HG03066 (cell line): ENCODE results near the gene CLRN3.

ENCODE experiments used
- ATAC-seq: cut with Tn5 transposase; IDR thresholded peaks from one replicate; pipeline ENCODE4 v1.9.1; 2021; ENCODE audit warnings: low read depth; ENCODE audit not compliant: unreplicated experiment

CLRN3 gene

GRCh38 chr10:127892743-127893142 lies at the start of gene CLRN3:
TSS of gene CLRN3 (minus strand) at chr10:127892941. CDS start at chr10:127892784, 157 bp downstream.
- ATAC-seq, result no peak

- no peak for ATAC-seq
These were observed 48.3 kb upstream of the CLRN3 start for GRCh38 chr10:127940866-127941640.

- no peak for ATAC-seq
These were observed 47.1 kb upstream of the CLRN3 start for GRCh38 chr10:127939786-127940330.

- no peak for ATAC-seq
These were observed 45.2 kb upstream of the CLRN3 start for GRCh38 chr10:127937915-127938463.

GRCh38 chr10:127937069-127937468 lies 44.3 kb upstream of the CLRN3 start:
- ATAC-seq, result no peak

GRCh38 chr10:127935071-127935561 lies 42.4 kb upstream of the CLRN3 start:
- ATAC-seq, result no peak

GRCh38 chr10:127934383-127934782 lies 41.6 kb upstream of the CLRN3 start:
- ATAC-seq, result no peak

GRCh38 chr10:127933271-127933670 lies 40.5 kb upstream of the CLRN3 start:
- no peak for ATAC-seq

- ATAC-seq, result no peak
These were observed 40.0 kb upstream of the CLRN3 start for GRCh38 chr10:127932521-127933270.

- no peak for ATAC-seq
These were observed 35.5 kb upstream of the CLRN3 start for GRCh38 chr10:127928021-127928806.

- ATAC-seq, result no peak
These were observed 33.7 kb upstream of the CLRN3 start for GRCh38 chr10:127926455-127926854.

- ATAC-seq, result no peak
These were observed 32.9 kb upstream of the CLRN3 start for GRCh38 chr10:127925471-127926207.

- no peak for ATAC-seq
These were observed 30.9 kb upstream of the CLRN3 start for GRCh38 chr10:127923646-127924045.

- ATAC-seq, result no peak
These were observed 30.1 kb upstream of the CLRN3 start for GRCh38 chr10:127922675-127923366.

GRCh38 chr10:127922206-127922605 lies 29.5 kb upstream of the CLRN3 start:
- no peak for ATAC-seq

- no peak for ATAC-seq
These were observed 29.0 kb upstream of the CLRN3 start for GRCh38 chr10:127921753-127922145.

GRCh38 chr10:127921075-127921752 lies 28.5 kb upstream of the CLRN3 start:
- ATAC-seq, result no peak

GRCh38 chr10:127920306-127921074 lies 27.7 kb upstream of the CLRN3 start:
- ATAC-seq, result no peak
